Fibroblast of lung (primary cell): ENCODE data around the gene PTPRQ. TPM values are rescaled to one million over a fixed set of nuclear protein-coding genes. Genes with fewer than 3 reads are reported as not detected.
A peak's percentile ranks its signal among the peaks of the same experiment; 100 is the strongest.

Experiments used
- DNase-seq, 2 donors: peaks; one replicate each; pipeline versions ENCODE4 v3.0.0 to v3.0.0-alpha.2; 2010; ENCODE audit warnings: low read depth in 2 of 2
- H2AFZ ChIP-seq: 2 replicates; pipeline ENCODE4 v1.5.1; 2012; ENCODE audit warnings: low read length, control low read depth, inconsistent platforms
- H3K27ac ChIP-seq: 2 replicates; pipeline ENCODE4 v1.5.1; 2011; ENCODE audit warnings: low read length, control low read depth; ENCODE audit not compliant: insufficient read depth
- H3K27me3 ChIP-seq: 2 replicates; pipeline ENCODE4 v1.5.1; 2011; ENCODE audit warnings: mild to moderate bottlenecking, low read length; ENCODE audit not compliant: control insufficient read depth, insufficient read depth
- H3K36me3 ChIP-seq: 2 replicates; pipeline ENCODE4 v1.5.1; 2011; ENCODE audit warnings: low read length; ENCODE audit not compliant: control insufficient read depth, insufficient read depth
- H3K4me1 ChIP-seq: 2 replicates; pipeline ENCODE4 v1.5.1; 2011; ENCODE audit warnings: low read length; ENCODE audit not compliant: control insufficient read depth, insufficient read depth; ENCODE audit errors: extremely low read depth
- H3K4me2 ChIP-seq: 2 replicates; pipeline ENCODE4 v1.5.1; 2011; ENCODE audit warnings: low read length, control low read depth; ENCODE audit not compliant: insufficient read depth; ENCODE audit errors: extremely low read depth
- H3K4me3 ChIP-seq, 4 experiments: fragments of 200-600 bp in 1 of 4; sonication (generic) in 1 of 4; replicated peaks in 1 of 4; 2 replicates each; pipeline ENCODE4 v1.5.1; 2011 to 2016; ENCODE audit warnings: low read length in 4 of 4, low read depth in 3 of 4, mild to moderate bottlenecking in 3 of 4, control low read depth in 2 of 4, inconsistent platforms in 1 of 4, mixed read lengths in 1 of 4; ENCODE audit not compliant: insufficient read depth in 1 of 4; ENCODE audit errors: control extremely low read depth in 1 of 4
- H3K79me2 ChIP-seq: 2 replicates; pipeline ENCODE4 v1.5.1; 2012; ENCODE audit warnings: mild to moderate bottlenecking, low read length, inconsistent platforms; ENCODE audit not compliant: control insufficient read depth, insufficient read depth
- H3K9ac ChIP-seq: 2 replicates; pipeline ENCODE4 v1.5.1; 2011; ENCODE audit warnings: mild to moderate bottlenecking, low read length, control low read depth; ENCODE audit not compliant: insufficient read depth
- H3K9me3 ChIP-seq: 2 replicates; pipeline ENCODE4 v1.5.1; 2012; ENCODE audit warnings: low read depth, low read length; ENCODE audit not compliant: control insufficient read depth, insufficient read depth
- H4K20me1 ChIP-seq: 2 replicates; pipeline ENCODE4 v1.5.1; 2011; ENCODE audit warnings: low read length; ENCODE audit not compliant: control insufficient read depth, insufficient read depth; ENCODE audit errors: extremely low read depth
- EZH2 ChIP-seq: IDR thresholded peaks from 2 replicates; pipeline ENCODE4 v1.5.1; 2012; ENCODE audit warnings: low read length, control low read depth, mild to moderate bottlenecking; ENCODE audit errors: missing control alignments
- polyA plus RNA-seq, 2 donors: library from polyadenylated mRNA; depleted of rRNA in 1 of 2; stranded (reverse) in 1 of 2; unstranded in 1 of 2; fragments of >200 nt; gene quantifications; 2 replicates each; pipeline ENCODE4 v1.2.1, GENCODE V29; 2011 to 2012; ENCODE audit warnings: missing spikeins in 1 of 2
- total RNA-seq: library from RNA; depleted of rRNA; stranded (reverse); fragments of >200 nt; gene quantifications from 2 replicates; pipeline ENCODE4 v1.2.1, GENCODE V29; 2014
- TF ChIP-seq, protein P1 (sequence below), 2 donors: IDR thresholded peaks in 1 of 2; conservative IDR thresholded peaks in 1 of 2; 1 replicate in 1 of 2; 2 replicates in 1 of 2; pipeline ENCODE4 v1.5.1; 2011 to 2012; ENCODE audit warnings: low read length in 2 of 2, control low read depth in 1 of 2, inconsistent platforms in 1 of 2, low read depth in 1 of 2, mild to moderate bottlenecking in 1 of 2

The PTPRQ gene
- total and polyA plus RNA-seq, 2 donors (not counting 1 experiment from before 2014, with no cell fraction given): 1.3 to 7.7 TPM

DNA sequence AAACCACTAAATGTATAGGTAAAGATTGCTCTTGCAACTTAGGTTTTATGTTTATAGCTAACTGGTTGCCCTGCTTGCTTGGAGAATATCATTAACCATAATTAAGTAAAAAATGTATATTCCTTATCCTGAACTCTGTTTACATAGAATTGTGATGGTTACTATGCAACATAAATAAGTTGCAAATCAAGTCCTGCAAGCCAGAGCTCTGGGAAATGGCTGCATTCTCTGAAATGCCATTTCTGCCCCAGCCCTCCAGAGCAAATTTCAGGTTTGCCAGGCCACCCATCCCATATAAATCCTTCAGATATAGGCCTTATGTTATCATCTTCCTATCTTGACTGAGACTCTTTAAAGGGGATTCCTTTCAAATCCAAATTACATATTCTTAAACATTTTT is 145.0 kb downstream of the PTPRQ start:
- TF ChIP-seq, protein P1, sequence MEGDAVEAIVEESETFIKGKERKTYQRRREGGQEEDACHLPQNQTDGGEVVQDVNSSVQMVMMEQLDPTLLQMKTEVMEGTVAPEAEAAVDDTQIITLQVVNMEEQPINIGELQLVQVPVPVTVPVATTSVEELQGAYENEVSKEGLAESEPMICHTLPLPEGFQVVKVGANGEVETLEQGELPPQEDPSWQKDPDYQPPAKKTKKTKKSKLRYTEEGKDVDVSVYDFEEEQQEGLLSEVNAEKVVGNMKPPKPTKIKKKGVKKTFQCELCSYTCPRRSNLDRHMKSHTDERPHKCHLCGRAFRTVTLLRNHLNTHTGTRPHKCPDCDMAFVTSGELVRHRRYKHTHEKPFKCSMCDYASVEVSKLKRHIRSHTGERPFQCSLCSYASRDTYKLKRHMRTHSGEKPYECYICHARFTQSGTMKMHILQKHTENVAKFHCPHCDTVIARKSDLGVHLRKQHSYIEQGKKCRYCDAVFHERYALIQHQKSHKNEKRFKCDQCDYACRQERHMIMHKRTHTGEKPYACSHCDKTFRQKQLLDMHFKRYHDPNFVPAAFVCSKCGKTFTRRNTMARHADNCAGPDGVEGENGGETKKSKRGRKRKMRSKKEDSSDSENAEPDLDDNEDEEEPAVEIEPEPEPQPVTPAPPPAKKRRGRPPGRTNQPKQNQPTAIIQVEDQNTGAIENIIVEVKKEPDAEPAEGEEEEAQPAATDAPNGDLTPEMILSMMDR (conservative IDR thresholded peaks at IDR 0.05 in 1 of 2, IDR thresholded peaks at IDR 0.05 in 1 of 2; ENCODE audit: low read depth in 1 of 2, low read length in 2 of 2): no peak
- TF ChIP-seq EZH2: no peak
- Histone ChIP-seq H4K20me1 (no peaks in the 10 kb centered on the region), H3K27me3 (no peaks in the 10 kb centered on the region), H3K4me2 (no peak overlapping the region), H3K4me1 (peaks cover 8% of the 10 kb centered on the region), H3K79me2 (no peaks in the 10 kb centered on the region), H3K9ac (no peak overlapping the region), H3K27ac (peak overlapping the region; percentile 18), H3K4me3 (no peak overlapping the region), H3K36me3 (no peaks in the 10 kb centered on the region), H3K9me3 (no peaks in the 10 kb centered on the region), H2AFZ (no peak overlapping the region)
- DNase-seq: no peak

DNA sequence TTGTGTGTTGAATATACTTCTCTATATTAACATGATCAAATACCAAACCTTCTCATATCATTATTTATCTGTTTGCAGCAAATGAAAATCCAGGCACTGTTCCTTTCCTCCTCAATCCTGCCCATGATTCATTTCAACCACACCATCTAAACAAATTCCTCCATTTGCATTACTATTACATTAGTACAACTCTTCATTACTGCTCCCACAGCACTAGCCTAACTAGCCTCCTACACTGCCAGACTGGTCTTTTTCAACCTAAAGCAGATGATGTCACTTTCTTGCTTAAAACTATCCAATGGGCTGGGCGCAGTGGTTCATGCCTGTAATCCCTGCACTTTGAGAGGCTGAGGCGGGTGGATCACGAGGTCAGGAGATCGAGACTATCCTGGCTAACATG is 146.1 kb downstream of the PTPRQ start:
- peak; percentile 20 to 78 for DNase-seq
- H3K4me3 ChIP-seq: no peak overlapping the region
- peaks cover 17% of the 10 kb centered on the region for H3K4me1 ChIP-seq
- H3K4me2 ChIP-seq: no peak overlapping the region
- H3K79me2 ChIP-seq: no peaks in the 10 kb centered on the region
- H3K9ac ChIP-seq: no peak overlapping the region
- no peak overlapping the region for H3K27ac ChIP-seq
- TF ChIP-seq EZH2: no peak
- TF ChIP-seq, protein P1 (conservative IDR thresholded peaks at IDR 0.05 in 1 of 2, IDR thresholded peaks at IDR 0.05 in 1 of 2; ENCODE audit: low read depth in 1 of 2, low read length in 2 of 2): no peak
- no peaks in the 10 kb centered on the region for H3K9me3 ChIP-seq
- H4K20me1 ChIP-seq: no peaks in the 10 kb centered on the region
- no peaks in the 10 kb centered on the region for H3K27me3 ChIP-seq
- H2AFZ ChIP-seq: no peak overlapping the region
- H3K36me3 ChIP-seq: no peaks in the 10 kb centered on the region

DNA sequence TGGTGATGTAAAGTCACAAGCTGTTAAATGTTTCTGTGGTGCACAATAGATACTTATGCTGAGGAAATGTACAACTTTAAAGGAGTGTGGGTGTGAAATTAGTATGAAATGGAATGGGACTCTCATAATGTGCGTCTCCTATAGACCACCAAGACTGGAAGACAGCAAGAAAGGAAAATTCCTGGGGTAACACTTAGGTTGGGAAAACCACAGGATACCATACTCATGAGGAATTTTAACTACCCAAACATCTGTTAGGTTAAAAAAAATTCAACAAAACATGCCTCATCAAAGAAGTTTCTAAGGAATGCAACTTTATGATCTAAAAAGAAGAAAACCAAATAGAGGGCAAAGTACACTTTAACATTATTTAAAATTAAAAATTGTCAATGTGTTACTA is 149.7 kb downstream of the PTPRQ start:
- H3K27ac ChIP-seq: peak overlapping the region; percentile 81

More for the DNA sequence above, 149.7 kb downstream of the PTPRQ start:
- H2AFZ ChIP-seq: no peak overlapping the region
- no peaks in the 10 kb centered on the region for H3K27me3 ChIP-seq
- no peaks in the 10 kb centered on the region for H3K36me3 ChIP-seq
- no peaks in the 10 kb centered on the region for H3K79me2 ChIP-seq
- H3K9ac ChIP-seq: no peak overlapping the region
- peak overlapping the region; percentile 23 for H3K4me2 ChIP-seq
- no peaks in the 10 kb centered on the region for H3K9me3 ChIP-seq
- peak; percentile 71 to 98 for DNase-seq
- no peaks in the 10 kb centered on the region for H4K20me1 ChIP-seq
- no peak overlapping the region for H3K4me3 ChIP-seq
- peaks cover 22% of the 10 kb centered on the region for H3K4me1 ChIP-seq
- TF ChIP-seq, protein P1 (conservative IDR thresholded peaks at IDR 0.05 in 1 of 2, IDR thresholded peaks at IDR 0.05 in 1 of 2; ENCODE audit: low read depth in 1 of 2, low read length in 2 of 2): no peak
- no peak for TF ChIP-seq EZH2
